ENCODE measurements around the gene UNC13B. TPM values are rescaled to one million over a fixed set of nuclear protein-coding genes. Genes with fewer than 3 reads are reported as not detected.
A peak's percentile ranks its signal among the peaks of the same experiment; 100 is the strongest.

The UNC13B gene
- total RNA-seq, 1 experiment from 2014 or later = 49.5 TPM

GRCh38 chr9:35366627-35367026 is 204.8 kb downstream of the UNC13B start:
- DNase-seq = no peak
- H3K27me3 ChIP-seq (ENCODE audit: control insufficient read depth, insufficient read depth, low read length) = no peaks in the 10 kb centered on the region
- H3K4me3 ChIP-seq (ENCODE audit: insufficient read depth, low read depth, low read length) = no peak overlapping the region
- no peaks in the 10 kb centered on the region for H3K36me3 ChIP-seq (replicated peaks; ENCODE audit: control insufficient read depth, insufficient read depth, low read length)

GRCh38 chr9:35367451-35367850 is 205.6 kb downstream of the UNC13B start:
- DNase-seq = no peak
- Histone ChIP-seq H3K27me3 (ENCODE audit: control insufficient read depth, insufficient read depth, low read length) (no peaks in the 10 kb centered on the region), H3K4me3 (ENCODE audit: insufficient read depth, low read depth, low read length) (no peak overlapping the region), H3K36me3 (replicated peaks; ENCODE audit: control insufficient read depth, insufficient read depth, low read length) (no peaks in the 10 kb centered on the region)

- DNase-seq = no peak
- H3K27me3 ChIP-seq (ENCODE audit: control insufficient read depth, insufficient read depth, low read length) = no peaks in the 10 kb centered on the region
- H3K36me3 ChIP-seq (replicated peaks; ENCODE audit: control insufficient read depth, insufficient read depth, low read length) = no peaks in the 10 kb centered on the region
- no peak overlapping the region for H3K4me3 ChIP-seq (ENCODE audit: insufficient read depth, low read depth, low read length)
Measured at GRCh38 chr9:35370241-35370640, 208.4 kb downstream of the UNC13B start.

GRCh38 chr9:35374436-35374835 is 212.6 kb downstream of the UNC13B start:
- Histone ChIP-seq H3K4me3 (ENCODE audit: insufficient read depth, low read depth, low read length) (no peak overlapping the region), H3K36me3 (replicated peaks; ENCODE audit: control insufficient read depth, insufficient read depth, low read length) (no peaks in the 10 kb centered on the region; the same call in 1 of the 2 replicates)

GRCh38 chr9:35374910-35375309 is 213.1 kb downstream of the UNC13B start:
- H3K27me3 ChIP-seq (ENCODE audit: control insufficient read depth, insufficient read depth, low read length) = no peaks in the 10 kb centered on the region
- no peak for DNase-seq
- no peak overlapping the region for H3K4me3 ChIP-seq (ENCODE audit: insufficient read depth, low read depth, low read length)
- H3K36me3 ChIP-seq (replicated peaks; ENCODE audit: control insufficient read depth, insufficient read depth, low read length) = no peaks in the 10 kb centered on the region; the same call in 1 of the 2 replicates

More at GRCh38 chr9:35374436-35374835, 212.6 kb downstream of the UNC13B start:
- no peak for DNase-seq
- H3K27me3 ChIP-seq (ENCODE audit: control insufficient read depth, insufficient read depth, low read length) = no peaks in the 10 kb centered on the region

GRCh38 chr9:35380039-35380438 is 218.2 kb downstream of the UNC13B start:
- no peaks in the 10 kb centered on the region for H3K27me3 ChIP-seq (ENCODE audit: control insufficient read depth, insufficient read depth, low read length)

GRCh38 chr9:35380619-35381018 is 218.8 kb downstream of the UNC13B start:
- DNase-seq = no peak
- H3K36me3 ChIP-seq (replicated peaks; ENCODE audit: control insufficient read depth, insufficient read depth, low read length) = no peaks in the 10 kb centered on the region; the same call in 1 of the 2 replicates
- no peak overlapping the region for H3K4me3 ChIP-seq (ENCODE audit: insufficient read depth, low read depth, low read length)
- H3K27me3 ChIP-seq (ENCODE audit: control insufficient read depth, insufficient read depth, low read length) = no peaks in the 10 kb centered on the region

More at GRCh38 chr9:35380039-35380438, 218.2 kb downstream of the UNC13B start:
- Histone ChIP-seq H3K36me3 (replicated peaks; ENCODE audit: control insufficient read depth, insufficient read depth, low read length) (no peaks in the 10 kb centered on the region; the same call in none of the 2 replicates), H3K4me3 (ENCODE audit: insufficient read depth, low read depth, low read length) (no peak overlapping the region)
- no peak for DNase-seq

- Histone ChIP-seq H3K27me3 (ENCODE audit: control insufficient read depth, insufficient read depth, low read length) (no peaks in the 10 kb centered on the region), H3K4me3 (ENCODE audit: insufficient read depth, low read depth, low read length) (no peak overlapping the region), H3K36me3 (replicated peaks; ENCODE audit: control insufficient read depth, insufficient read depth, low read length) (no peaks in the 10 kb centered on the region; the same call in 1 of the 2 replicates)
- peak; percentile 21 for DNase-seq
Measured at GRCh38 chr9:35385042-35385441, 223.2 kb downstream of the UNC13B start.

- no peaks in the 10 kb centered on the region for H3K27me3 ChIP-seq (ENCODE audit: control insufficient read depth, insufficient read depth, low read length)
- H3K36me3 ChIP-seq (replicated peaks; ENCODE audit: control insufficient read depth, insufficient read depth, low read length) = peaks cover 12% of the 10 kb centered on the region
- no peak overlapping the region for H3K4me3 ChIP-seq (ENCODE audit: insufficient read depth, low read depth, low read length)
- DNase-seq = no peak
Measured at GRCh38 chr9:35395076-35395705, 233.4 kb downstream of the UNC13B start.

- no peak for DNase-seq
- no peak overlapping the region for H3K4me3 ChIP-seq (ENCODE audit: insufficient read depth, low read depth, low read length)
Measured at GRCh38 chr9:35395706-35396101, 233.9 kb downstream of the UNC13B start.

GRCh38 chr9:35396560-35397215 is 234.9 kb downstream of the UNC13B start:
- Histone ChIP-seq H3K4me3 (ENCODE audit: insufficient read depth, low read depth, low read length) (no peak overlapping the region), H3K27me3 (ENCODE audit: control insufficient read depth, insufficient read depth, low read length) (no peaks in the 10 kb centered on the region), H3K36me3 (replicated peaks; ENCODE audit: control insufficient read depth, insufficient read depth, low read length) (peaks cover 12% of the 10 kb centered on the region)
- no peak for DNase-seq

More at GRCh38 chr9:35395706-35396101, 233.9 kb downstream of the UNC13B start:
- peaks cover 12% of the 10 kb centered on the region for H3K36me3 ChIP-seq (replicated peaks; ENCODE audit: control insufficient read depth, insufficient read depth, low read length)
- no peaks in the 10 kb centered on the region for H3K27me3 ChIP-seq (ENCODE audit: control insufficient read depth, insufficient read depth, low read length)

- no peak for DNase-seq
- peaks cover 12% of the 10 kb centered on the region for H3K36me3 ChIP-seq (replicated peaks; ENCODE audit: control insufficient read depth, insufficient read depth, low read length)
- H3K4me3 ChIP-seq (ENCODE audit: insufficient read depth, low read depth, low read length) = no peak overlapping the region
- H3K27me3 ChIP-seq (ENCODE audit: control insufficient read depth, insufficient read depth, low read length) = no peaks in the 10 kb centered on the region
Measured at GRCh38 chr9:35397216-35397698, 235.4 kb downstream of the UNC13B start.

- Histone ChIP-seq H3K4me3 (ENCODE audit: insufficient read depth, low read depth, low read length) (no peak overlapping the region), H3K27me3 (ENCODE audit: control insufficient read depth, insufficient read depth, low read length) (no peaks in the 10 kb centered on the region), H3K36me3 (replicated peaks; ENCODE audit: control insufficient read depth, insufficient read depth, low read length) (peaks cover 12% of the 10 kb centered on the region)
- DNase-seq = no peak
Measured at GRCh38 chr9:35397923-35398322, 236.1 kb downstream of the UNC13B start.

- no peak for DNase-seq
- Histone ChIP-seq H3K27me3 (ENCODE audit: control insufficient read depth, insufficient read depth, low read length) (no peaks in the 10 kb centered on the region), H3K36me3 (replicated peaks; ENCODE audit: control insufficient read depth, insufficient read depth, low read length) (peaks cover 12% of the 10 kb centered on the region), H3K4me3 (ENCODE audit: insufficient read depth, low read depth, low read length) (no peak overlapping the region)
Measured at GRCh38 chr9:35398651-35399335, 237.0 kb downstream of the UNC13B start.

- H3K27me3 ChIP-seq (ENCODE audit: control insufficient read depth, insufficient read depth, low read length) = no peaks in the 10 kb centered on the region
- no peak overlapping the region for H3K4me3 ChIP-seq (ENCODE audit: insufficient read depth, low read depth, low read length)
- no peak for DNase-seq
- H3K36me3 ChIP-seq (replicated peaks; ENCODE audit: control insufficient read depth, insufficient read depth, low read length) = peaks cover 1% of the 10 kb centered on the region
Measured at GRCh38 chr9:35404865-35405264, 243.1 kb downstream of the UNC13B start.
